UCSD-AML1 (cell line): ENCODE measurements around the gene LRSAM1.
A peak's percentile ranks its signal among the peaks of the same experiment; 100 is the strongest.

Source experiments
- DNase-seq: peaks from one replicate; lab custom pipeline; 2025; ENCODE audit not compliant: unreplicated experiment; lab: John Stamatoyannopoulos, UW

LRSAM1 gene

GRCh38 chr9:127450830-127451607, at the start of gene LRSAM1, which contains the start of gene RPL12:
TSS of gene LRSAM1 (plus strand) at chr9:127451510. CDS start at chr9:127454528, 3,018 bp downstream.
TSS of gene RPL12 (minus strand) at chr9:127451406. CDS start at chr9:127451317, 89 bp downstream.
- DNase-seq: peak; percentile 94

GRCh38 chr9:127402401-127403090, 48.8 kb upstream of the LRSAM1 start:
- no peak for DNase-seq

- DNase-seq: no peak
Observed at GRCh38 chr9:127403507-127404192, 47.7 kb upstream of the LRSAM1 start.

GRCh38 chr9:127404631-127405030, 46.7 kb upstream of the LRSAM1 start:
- DNase-seq: no peak

- DNase-seq: no peak
Observed at GRCh38 chr9:127405344-127406125, 45.8 kb upstream of the LRSAM1 start.

GRCh38 chr9:127406799-127407491, 44.4 kb upstream of the LRSAM1 start:
- DNase-seq: no peak

- no peak for DNase-seq
Observed at GRCh38 chr9:127407492-127407843, 43.8 kb upstream of the LRSAM1 start.

GRCh38 chr9:127411122-127411521, 40.2 kb upstream of the LRSAM1 start:
- no peak for DNase-seq

- no peak for DNase-seq
Observed at GRCh38 chr9:127415141-127415540, 36.2 kb upstream of the LRSAM1 start.

GRCh38 chr9:127415657-127416056, 35.7 kb upstream of the LRSAM1 start:
- DNase-seq: no peak

- DNase-seq: no peak
Observed at GRCh38 chr9:127417131-127418036, 33.9 kb upstream of the LRSAM1 start.

- DNase-seq: peak; percentile 61
Observed at GRCh38 chr9:127418037-127418471, 33.3 kb upstream of the LRSAM1 start.

- DNase-seq: peak; percentile 28
Observed at GRCh38 chr9:127419348-127419747, 32.0 kb upstream of the LRSAM1 start.

- DNase-seq: no peak
Observed at GRCh38 chr9:127421057-127421456, 30.3 kb upstream of the LRSAM1 start.

- DNase-seq: no peak
Observed at GRCh38 chr9:127422133-127422782, 29.1 kb upstream of the LRSAM1 start.

GRCh38 chr9:127422787-127423186, 28.5 kb upstream of the LRSAM1 start:
- DNase-seq: no peak

- DNase-seq: no peak
Observed at GRCh38 chr9:127423476-127423933, 27.8 kb upstream of the LRSAM1 start.

- peak; percentile 91 for DNase-seq
Observed at GRCh38 chr9:127423934-127424675, 27.2 kb upstream of the LRSAM1 start, which contains the start of gene ZNF79. TSS of gene ZNF79 (plus strand) at chr9:127424382. CDS start at chr9:127424788, 406 bp downstream.
